SU-DHL-6 (cell line): ENCODE results near the gene TRIM36.

Source experiments
- H2AFZ ChIP-seq: fragments of 200-600 bp; sonication (generic); 2 replicates; pipeline ENCODE4 v1.6.1; 2014; ENCODE audit warnings: low read depth, mild to moderate bottlenecking, moderate library complexity, mixed read lengths, antibody characterized with exemption, low read length; ENCODE audit not compliant: severe bottlenecking
- H3F3A ChIP-seq: fragments of 200-600 bp; shearing (Covaris generic); 2 replicates; pipeline ENCODE4 v1.6.0; 2016; ENCODE audit warnings: antibody characterized with exemption, mild to moderate bottlenecking; ENCODE audit not compliant: insufficient read depth
- H3K27ac ChIP-seq: fragments of 200-600 bp; sonication (generic); 2 replicates; pipeline ENCODE4 v1.5.1; 2016; ENCODE audit warnings: low read depth, mild to moderate bottlenecking, low read length, moderate library complexity, mixed read lengths
- H3K27me3 ChIP-seq: fragments of 200-600 bp; sonication (generic), shearing (Covaris generic); 2 replicates; pipeline ENCODE4 v1.6.0; 2014; ENCODE audit warnings: mild to moderate bottlenecking, low read length
- H3K36me3 ChIP-seq: fragments of 200-600 bp; sonication (generic); 2 replicates; pipeline ENCODE4 v1.6.1; 2014; ENCODE audit warnings: mild to moderate bottlenecking, low read length, mixed read lengths
- H3K4me2 ChIP-seq: fragments of 300-600, 200-600 bp; shearing (Covaris generic), sonication (generic); 2 replicates; pipeline ENCODE4 v1.6.0; 2014; ENCODE audit warnings: low read length, low read depth, mild to moderate bottlenecking; ENCODE audit not compliant: poor library complexity, severe bottlenecking
- H3K4me3 ChIP-seq: fragments of 200-600 bp; sonication (generic); 2 replicates; pipeline ENCODE4 v1.5.1; 2014; ENCODE audit warnings: antibody characterized with exemption, low read length, mild to moderate bottlenecking, mixed read lengths; ENCODE audit not compliant: insufficient read depth, poor library complexity, severe bottlenecking
- H3K79me2 ChIP-seq: fragments of 200-600 bp; sonication (generic); 2 replicates; pipeline ENCODE4 v1.6.1; 2014; ENCODE audit warnings: mild to moderate bottlenecking, low read length, moderate library complexity; ENCODE audit not compliant: insufficient read depth
- H3K9ac ChIP-seq: fragments of 200-600 bp; sonication (generic); 2 replicates; pipeline ENCODE4 v1.7.0; 2014; ENCODE audit warnings: mild to moderate bottlenecking, low read length
- H3K9me2 ChIP-seq: fragments of 200-600 bp; sonication (generic); replicated peaks from 2 replicates; pipeline ENCODE4 v1.6.1; 2014; ENCODE audit warnings: low read length; ENCODE audit not compliant: insufficient read depth
- H3K9me3 ChIP-seq: fragments of 200-600 bp; sonication (generic); 2 replicates; pipeline ENCODE4 v1.6.1; 2014; ENCODE audit warnings: low read length, mixed read lengths; ENCODE audit not compliant: insufficient read depth
- H4K20me1 ChIP-seq: fragments of 200-600 bp; sonication (generic); 2 replicates; pipeline ENCODE4 v1.6.1; 2014; ENCODE audit warnings: low read depth, mild to moderate bottlenecking, antibody characterized with exemption, low read length, moderate library complexity, mixed read lengths
- EZH2phosphoT487 ChIP-seq: fragments of 200-600 bp; sonication (generic), shearing (Covaris generic); conservative IDR thresholded peaks from 2 replicates; pipeline ENCODE4 v1.6.1; 2018; ENCODE audit warnings: mild to moderate bottlenecking, antibody characterized with exemption, low read length, moderate library complexity, mixed read lengths
- TF ChIP-seq, protein P1 (sequence below): fragments of 200-600 bp; sonication (generic); IDR thresholded peaks from one replicate; pipeline ENCODE4 v1.5.1; 2017; ENCODE audit warnings: antibody characterized with exemption, mild to moderate bottlenecking, low read length, moderate library complexity; ENCODE audit not compliant: insufficient read depth, poor library complexity, severe bottlenecking

Gene TRIM36

DNA sequence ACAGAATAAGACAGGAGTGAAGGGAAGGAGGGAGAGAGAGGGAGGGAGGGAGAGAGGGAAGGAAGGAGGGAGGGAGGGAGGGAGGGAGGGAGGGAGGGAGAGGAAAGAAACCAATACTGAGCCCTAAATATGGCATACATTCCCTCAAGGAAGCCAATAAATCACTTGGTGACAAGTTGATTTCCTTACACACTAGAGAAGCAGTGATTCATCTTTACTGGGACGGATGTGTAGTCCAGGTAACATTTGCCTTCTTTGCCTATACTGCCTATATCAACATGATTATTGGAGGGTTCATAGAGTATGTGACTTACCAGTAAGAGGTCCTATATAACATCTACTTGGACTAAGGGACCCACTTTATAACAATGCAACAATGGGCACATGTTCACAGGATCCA, 83.2 kb downstream of the TRIM36 start:
- Histone ChIP-seq H3K79me2 (no peaks in the 10 kb centered on the region), H3K4me2 (no peak overlapping the region), H3K36me3 (no peaks in the 10 kb centered on the region), H3K9me2 (no peaks in the 10 kb centered on the region), H3K9me3 (no peaks in the 10 kb centered on the region), H3K9ac (no peak overlapping the region), H2AFZ (no peak overlapping the region), H3F3A (no peaks in the 10 kb centered on the region), H3K27me3 (no peaks in the 10 kb centered on the region), H3K27ac (no peak overlapping the region), H3K4me3 (no peak overlapping the region), H4K20me1 (no peaks in the 10 kb centered on the region)
- no peak for TF ChIP-seq EZH2phosphoT487
- TF ChIP-seq, protein P1, sequence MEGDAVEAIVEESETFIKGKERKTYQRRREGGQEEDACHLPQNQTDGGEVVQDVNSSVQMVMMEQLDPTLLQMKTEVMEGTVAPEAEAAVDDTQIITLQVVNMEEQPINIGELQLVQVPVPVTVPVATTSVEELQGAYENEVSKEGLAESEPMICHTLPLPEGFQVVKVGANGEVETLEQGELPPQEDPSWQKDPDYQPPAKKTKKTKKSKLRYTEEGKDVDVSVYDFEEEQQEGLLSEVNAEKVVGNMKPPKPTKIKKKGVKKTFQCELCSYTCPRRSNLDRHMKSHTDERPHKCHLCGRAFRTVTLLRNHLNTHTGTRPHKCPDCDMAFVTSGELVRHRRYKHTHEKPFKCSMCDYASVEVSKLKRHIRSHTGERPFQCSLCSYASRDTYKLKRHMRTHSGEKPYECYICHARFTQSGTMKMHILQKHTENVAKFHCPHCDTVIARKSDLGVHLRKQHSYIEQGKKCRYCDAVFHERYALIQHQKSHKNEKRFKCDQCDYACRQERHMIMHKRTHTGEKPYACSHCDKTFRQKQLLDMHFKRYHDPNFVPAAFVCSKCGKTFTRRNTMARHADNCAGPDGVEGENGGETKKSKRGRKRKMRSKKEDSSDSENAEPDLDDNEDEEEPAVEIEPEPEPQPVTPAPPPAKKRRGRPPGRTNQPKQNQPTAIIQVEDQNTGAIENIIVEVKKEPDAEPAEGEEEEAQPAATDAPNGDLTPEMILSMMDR = no peak

DNA sequence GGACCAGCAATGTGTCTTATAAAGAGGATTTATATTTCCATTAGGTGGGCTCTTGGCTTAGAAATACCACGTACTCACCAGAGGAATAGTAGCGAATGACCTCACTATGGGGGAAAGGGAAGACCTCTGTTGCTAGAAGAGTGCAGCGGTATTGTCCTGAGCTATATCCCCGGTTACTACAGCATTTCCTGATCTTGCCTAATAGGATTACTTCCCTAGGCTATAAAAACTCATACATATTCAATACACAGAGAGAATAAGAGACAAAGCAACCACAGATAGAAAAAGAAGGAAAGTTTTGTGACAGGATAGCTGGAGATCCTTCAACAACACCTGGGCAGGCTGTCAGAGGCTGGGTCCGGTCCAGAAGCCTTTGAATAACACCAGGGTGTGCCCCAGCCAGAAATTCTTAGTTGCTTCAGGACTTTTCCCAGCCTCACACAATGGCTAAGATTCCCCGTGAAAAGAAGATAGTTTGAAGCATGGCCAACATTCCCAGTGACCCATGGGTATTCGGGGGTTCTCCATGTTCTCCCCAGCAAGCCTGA, 85.4 kb downstream of the TRIM36 start:
- H3K27ac ChIP-seq = no peak overlapping the region
- no peak overlapping the region for H3K9ac ChIP-seq
- no peaks in the 10 kb centered on the region for H3K9me3 ChIP-seq
- H3K9me2 ChIP-seq = no peaks in the 10 kb centered on the region
- TF ChIP-seq EZH2phosphoT487 = no peak
- TF ChIP-seq, protein P1 = no peak
- no peaks in the 10 kb centered on the region for H3F3A ChIP-seq
- H3K4me3 ChIP-seq = no peak overlapping the region
- H4K20me1 ChIP-seq = no peaks in the 10 kb centered on the region
- no peak overlapping the region for H3K4me2 ChIP-seq
- H3K36me3 ChIP-seq = no peaks in the 10 kb centered on the region
- no peak overlapping the region for H2AFZ ChIP-seq
- no peaks in the 10 kb centered on the region for H3K79me2 ChIP-seq
- no peaks in the 10 kb centered on the region for H3K27me3 ChIP-seq

DNA sequence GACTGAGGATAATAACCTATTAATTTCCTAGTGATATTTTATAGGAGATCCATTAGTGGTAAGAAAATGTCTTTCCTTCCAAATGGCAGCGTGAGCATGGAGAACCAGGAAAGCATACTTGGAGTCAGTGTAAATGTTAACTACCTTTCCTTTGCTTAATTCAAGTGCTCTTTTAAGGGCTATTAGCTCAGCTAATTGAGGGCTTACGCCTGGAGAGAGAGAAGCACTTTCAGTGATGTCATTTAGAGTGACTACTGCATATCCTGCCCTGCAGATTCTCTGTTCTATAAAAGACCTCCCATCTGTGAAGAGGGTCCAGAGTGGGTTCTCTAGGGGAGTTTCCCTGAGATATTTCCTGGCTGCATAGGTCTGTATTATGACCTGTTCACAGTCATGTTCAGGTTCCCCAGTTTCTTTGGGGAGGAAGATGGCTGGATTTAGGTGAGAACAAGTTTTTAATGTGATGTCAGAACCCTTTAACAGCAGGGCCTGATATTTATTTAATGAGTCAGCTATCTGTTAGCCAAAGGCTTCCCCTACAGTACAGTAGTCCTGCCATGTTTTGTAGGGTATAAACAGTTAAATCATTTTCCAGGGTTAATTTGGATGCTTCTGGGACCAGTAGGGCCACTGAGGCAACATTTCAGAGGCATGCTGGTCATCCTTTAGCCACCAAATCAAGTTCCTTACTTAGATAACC, 89.6 kb downstream of the TRIM36 start:
- Histone ChIP-seq H2AFZ (no peak overlapping the region), H3K9me2 (no peaks in the 10 kb centered on the region), H3K36me3 (no peaks in the 10 kb centered on the region), H3K4me3 (no peak overlapping the region), H3F3A (no peaks in the 10 kb centered on the region), H4K20me1 (no peaks in the 10 kb centered on the region), H3K27ac (no peak overlapping the region), H3K27me3 (no peaks in the 10 kb centered on the region), H3K9me3 (no peaks in the 10 kb centered on the region), H3K79me2 (no peaks in the 10 kb centered on the region), H3K4me2 (no peak overlapping the region), H3K9ac (no peak overlapping the region)
- no peak for TF ChIP-seq EZH2phosphoT487
- TF ChIP-seq, protein P1 = no peak
